Measurements from ENCODE around the gene PARD3B. TPM values are rescaled to one million over a fixed set of nuclear protein-coding genes. Genes with fewer than 3 reads are reported as not detected.

The PARD3B gene
- total RNA-seq, 1 experiment from 2014 or later: 2.0 TPM

DNA sequence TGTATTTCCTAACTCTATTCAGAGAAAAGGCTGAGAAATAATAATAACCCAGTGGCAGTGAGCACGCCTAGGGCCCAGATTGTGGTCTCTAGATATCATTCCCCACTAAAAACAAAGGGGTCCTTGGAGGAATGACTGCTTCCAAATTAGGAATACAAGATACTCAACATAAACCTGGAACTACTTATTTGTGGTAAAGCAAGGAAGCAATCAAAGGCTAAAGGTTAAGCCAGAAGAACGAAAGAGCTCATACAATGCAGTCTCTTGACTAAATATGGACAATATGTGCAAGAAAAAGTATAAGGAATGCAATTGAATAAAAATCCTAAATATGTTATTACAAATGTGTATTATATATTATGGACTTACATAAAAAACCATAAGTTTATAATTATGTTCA lies 883.5 kb downstream of the PARD3B start:
- intact Hi-C loops (cut with micrococcal nuclease): no loop called here
- H3K9me3 ChIP-seq (ENCODE audit: control insufficient read depth in 1 of 2, insufficient read depth in 1 of 2, low read depth in 1 of 2, low read length in 2 of 2): no peaks in the 10 kb centered on the region
- TF ChIP-seq RAD21 (IDR thresholded peaks at IDR 0.05; ENCODE audit: low read depth) (no peak), TCF7L2 (IDR thresholded peaks at IDR 0.05; ENCODE audit: borderline replicate concordance, extremely low read depth, insufficient read depth, insufficient read length) (no peak), ZNF274 (IDR thresholded peaks at IDR 0.05; ENCODE audit: low read depth, low read length) (no peak), EZH2 (IDR thresholded peaks at IDR 0.05) (no peak), POLR2A (IDR thresholded peaks at IDR 0.05; ENCODE audit: borderline replicate concordance, extremely low read depth, insufficient read depth, insufficient read length) (no peak), EZH2phosphoT487 (IDR thresholded peaks at IDR 0.05; ENCODE audit: borderline replicate concordance) (no peak), YY1 (IDR thresholded peaks at IDR 0.05; ENCODE audit: extremely low read depth, insufficient replicate concordance, low read depth, low read length) (no peak)
- TF ChIP-seq, protein P1, sequence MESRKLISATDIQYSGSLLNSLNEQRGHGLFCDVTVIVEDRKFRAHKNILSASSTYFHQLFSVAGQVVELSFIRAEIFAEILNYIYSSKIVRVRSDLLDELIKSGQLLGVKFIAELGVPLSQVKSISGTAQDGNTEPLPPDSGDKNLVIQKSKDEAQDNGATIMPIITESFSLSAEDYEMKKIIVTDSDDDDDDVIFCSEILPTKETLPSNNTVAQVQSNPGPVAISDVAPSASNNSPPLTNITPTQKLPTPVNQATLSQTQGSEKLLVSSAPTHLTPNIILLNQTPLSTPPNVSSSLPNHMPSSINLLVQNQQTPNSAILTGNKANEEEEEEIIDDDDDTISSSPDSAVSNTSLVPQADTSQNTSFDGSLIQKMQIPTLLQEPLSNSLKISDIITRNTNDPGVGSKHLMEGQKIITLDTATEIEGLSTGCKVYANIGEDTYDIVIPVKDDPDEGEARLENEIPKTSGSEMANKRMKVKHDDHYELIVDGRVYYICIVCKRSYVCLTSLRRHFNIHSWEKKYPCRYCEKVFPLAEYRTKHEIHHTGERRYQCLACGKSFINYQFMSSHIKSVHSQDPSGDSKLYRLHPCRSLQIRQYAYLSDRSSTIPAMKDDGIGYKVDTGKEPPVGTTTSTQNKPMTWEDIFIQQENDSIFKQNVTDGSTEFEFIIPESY (IDR thresholded peaks at IDR 0.05; ENCODE audit: extremely low read depth, insufficient replicate concordance, low read length): no peak
- H3K36me3 ChIP-seq (ENCODE audit: control insufficient read depth in 1 of 2, insufficient read depth in 2 of 2, low read length in 2 of 2): no peaks in the 10 kb centered on the region
- ChIA-PET RAD21 (ENCODE audit: low non-redundant PET in 1 of 2, low total read pairs in 2 of 2, uncharacterized antibody in 2 of 2, unreplicated experiment in 2 of 2) (no interaction called here), POLR2A (no interaction called here), CTCF (no interaction called here)
- no peak overlapping the region for H3K4me3 ChIP-seq (replicated peaks in 1 of 2; ENCODE audit: low read depth in 1 of 2, low read length in 2 of 2)
- DNase-seq (ENCODE audit: low read depth, low spot score) (no peak), ATAC-seq (no peak)
- H3K27me3 ChIP-seq (ENCODE audit: insufficient read depth, low read length): peaks cover 2% of the 10 kb centered on the region; the same call in 1 of the 2 replicates
- H3K4me1 ChIP-seq (ENCODE audit: control insufficient read depth in 1 of 2, insufficient read depth in 2 of 2, low read length in 2 of 2): no peaks in the 10 kb centered on the region
- H3K27ac ChIP-seq (ENCODE audit: low read depth, low read length): no peak overlapping the region
- no peaks in the 10 kb centered on the region for H4K20me1 ChIP-seq (ENCODE audit: insufficient read depth)
- H3K79me2 ChIP-seq (ENCODE audit: insufficient read depth, low read length): no peaks in the 10 kb centered on the region
- H3K9ac ChIP-seq (ENCODE audit: low read length): no peak overlapping the region
- no peak overlapping the region for H2AFZ ChIP-seq (ENCODE audit: low read depth, low read length, poor library complexity, severe bottlenecking)
- BruUV-seq (replicated peaks): no TSS peak
- H3K9me2 ChIP-seq (ENCODE audit: insufficient read depth): no peaks in the 10 kb centered on the region
- H3K4me2 ChIP-seq (ENCODE audit: low read length): no peak overlapping the region

DNA sequence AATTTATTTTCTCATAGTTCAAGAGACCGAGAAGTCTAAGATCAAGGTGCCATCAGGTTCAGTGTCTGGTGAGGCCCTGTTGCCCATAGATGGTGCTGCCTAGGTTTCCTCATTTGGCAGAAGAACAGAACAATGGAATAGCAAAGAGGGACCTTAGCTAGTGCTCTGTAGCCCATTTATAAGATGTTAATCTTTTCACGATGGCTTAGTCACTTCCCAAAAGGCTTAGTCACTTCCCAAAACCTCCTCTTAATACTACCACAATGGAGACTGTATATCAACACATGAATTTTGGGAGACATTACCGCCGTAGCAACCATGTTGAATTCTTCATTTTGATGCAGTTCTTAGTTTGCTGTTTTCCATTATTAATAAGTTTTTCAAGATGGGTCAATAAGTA lies 890.7 kb downstream of the PARD3B start:
- RAD21 ChIA-PET (ENCODE audit: low non-redundant PET in 1 of 2, low total read pairs in 2 of 2, uncharacterized antibody in 2 of 2, unreplicated experiment in 2 of 2): no interaction called here
- intact Hi-C loops (cut with micrococcal nuclease): no loop called here
- no peak overlapping the region for H3K4me3 ChIP-seq (replicated peaks in 1 of 2; ENCODE audit: low read depth in 1 of 2, low read length in 2 of 2)
- H3K36me3 ChIP-seq (ENCODE audit: control insufficient read depth in 1 of 2, insufficient read depth in 2 of 2, low read length in 2 of 2): no peaks in the 10 kb centered on the region
- H3K27ac ChIP-seq (ENCODE audit: low read depth, low read length): no peak overlapping the region
- H3K9me2 ChIP-seq (ENCODE audit: insufficient read depth): no peaks in the 10 kb centered on the region
- no peaks in the 10 kb centered on the region for H3K4me1 ChIP-seq (ENCODE audit: control insufficient read depth in 1 of 2, insufficient read depth in 2 of 2, low read length in 2 of 2)
- CTCF ChIA-PET: no interaction called here
- POLR2A ChIA-PET: no interaction called here
- H3K4me2 ChIP-seq (ENCODE audit: low read length): no peak overlapping the region
- H3K9me3 ChIP-seq (ENCODE audit: control insufficient read depth in 1 of 2, insufficient read depth in 1 of 2, low read depth in 1 of 2, low read length in 2 of 2): no peaks in the 10 kb centered on the region
- no peak overlapping the region for H3K9ac ChIP-seq (ENCODE audit: low read length)
- no peak overlapping the region for H2AFZ ChIP-seq (ENCODE audit: low read depth, low read length, poor library complexity, severe bottlenecking)
- DNase-seq (ENCODE audit: low read depth, low spot score) (no peak), ATAC-seq (no peak)
- BruUV-seq (replicated peaks): no TSS peak
- no peaks in the 10 kb centered on the region for H3K79me2 ChIP-seq (ENCODE audit: insufficient read depth, low read length)
- no peaks in the 10 kb centered on the region for H4K20me1 ChIP-seq (ENCODE audit: insufficient read depth)
- peaks cover 4% of the 10 kb centered on the region; the same call in 1 of the 2 replicates for H3K27me3 ChIP-seq (ENCODE audit: insufficient read depth, low read length)
- TF ChIP-seq, protein P2, sequence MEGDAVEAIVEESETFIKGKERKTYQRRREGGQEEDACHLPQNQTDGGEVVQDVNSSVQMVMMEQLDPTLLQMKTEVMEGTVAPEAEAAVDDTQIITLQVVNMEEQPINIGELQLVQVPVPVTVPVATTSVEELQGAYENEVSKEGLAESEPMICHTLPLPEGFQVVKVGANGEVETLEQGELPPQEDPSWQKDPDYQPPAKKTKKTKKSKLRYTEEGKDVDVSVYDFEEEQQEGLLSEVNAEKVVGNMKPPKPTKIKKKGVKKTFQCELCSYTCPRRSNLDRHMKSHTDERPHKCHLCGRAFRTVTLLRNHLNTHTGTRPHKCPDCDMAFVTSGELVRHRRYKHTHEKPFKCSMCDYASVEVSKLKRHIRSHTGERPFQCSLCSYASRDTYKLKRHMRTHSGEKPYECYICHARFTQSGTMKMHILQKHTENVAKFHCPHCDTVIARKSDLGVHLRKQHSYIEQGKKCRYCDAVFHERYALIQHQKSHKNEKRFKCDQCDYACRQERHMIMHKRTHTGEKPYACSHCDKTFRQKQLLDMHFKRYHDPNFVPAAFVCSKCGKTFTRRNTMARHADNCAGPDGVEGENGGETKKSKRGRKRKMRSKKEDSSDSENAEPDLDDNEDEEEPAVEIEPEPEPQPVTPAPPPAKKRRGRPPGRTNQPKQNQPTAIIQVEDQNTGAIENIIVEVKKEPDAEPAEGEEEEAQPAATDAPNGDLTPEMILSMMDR (IDR thresholded peaks at IDR 0.05 in 2 of 3, conservative IDR thresholded peaks at IDR 0.05 in 1 of 3; ENCODE audit: borderline replicate concordance in 1 of 3, insufficient read depth in 1 of 3, low read depth in 2 of 3, low read length in 2 of 3): no peak
- TF ChIP-seq SP1 (IDR thresholded peaks at IDR 0.05; ENCODE audit: low read depth): no peak
- TF ChIP-seq RAD21 (IDR thresholded peaks at IDR 0.05; ENCODE audit: low read depth): no peak
- TF ChIP-seq, protein P3, sequence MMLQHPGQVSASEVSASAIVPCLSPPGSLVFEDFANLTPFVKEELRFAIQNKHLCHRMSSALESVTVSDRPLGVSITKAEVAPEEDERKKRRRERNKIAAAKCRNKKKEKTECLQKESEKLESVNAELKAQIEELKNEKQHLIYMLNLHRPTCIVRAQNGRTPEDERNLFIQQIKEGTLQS (IDR thresholded peaks at IDR 0.05): no peak
- TF ChIP-seq EGR1 (IDR thresholded peaks at IDR 0.05; ENCODE audit: low read depth): no peak
- TF ChIP-seq SRF (IDR thresholded peaks at IDR 0.05; ENCODE audit: low read depth): no peak
- TF ChIP-seq YY1 (IDR thresholded peaks at IDR 0.05; ENCODE audit: extremely low read depth, insufficient replicate concordance, low read depth, low read length): no peak
- TF ChIP-seq, protein P1 (IDR thresholded peaks at IDR 0.05; ENCODE audit: extremely low read depth, insufficient replicate concordance, low read length): no peak
- TF ChIP-seq SIN3A (IDR thresholded peaks at IDR 0.05; ENCODE audit: low read depth): no peak
